Neural crest cell (in vitro differentiated cells): ENCODE data around the gene IRX2. TPM values are rescaled to one million over a fixed set of nuclear protein-coding genes. Genes with fewer than 3 reads are reported as not detected.
A peak's percentile ranks its signal among the peaks of the same experiment; 100 is the strongest.

Experiments
- DNase-seq: peaks from one replicate; pipeline ENCODE4 v3.0.0; 2021; ENCODE audit warnings: low read depth, mixed read lengths, low spot score
- H3K27ac Mint-ChIP-seq: one replicate; pipeline ENCODE4 v1.8.0; 2021; ENCODE audit warnings: mild to moderate bottlenecking, mixed read lengths; ENCODE audit not compliant: unreplicated experiment
- H3K27me3 Mint-ChIP-seq: 2 replicates; pipeline ENCODE4 v1.8.0; 2021; ENCODE audit warnings: low read depth, mild to moderate bottlenecking, mixed read lengths
- H3K36me3 Mint-ChIP-seq: 2 replicates; pipeline ENCODE4 v1.8.0; 2021; ENCODE audit warnings: low read depth, mild to moderate bottlenecking, mixed read lengths
- H3K4me1 Mint-ChIP-seq: 2 replicates; pipeline ENCODE4 v1.8.0; 2021; ENCODE audit warnings: mixed read lengths
- H3K4me3 Mint-ChIP-seq: one replicate; pipeline ENCODE4 v1.8.0; 2021; ENCODE audit warnings: mild to moderate bottlenecking, mixed read lengths
- H3K9me3 Mint-ChIP-seq: 2 replicates; pipeline ENCODE4 v1.8.0; 2021; ENCODE audit warnings: mixed read lengths
- total RNA-seq: library from RNA; stranded (reverse); gene quantifications from 2 replicates; pipeline ENCODE4 v1.2.1, GENCODE V29; 2021
- TF ChIP-seq, protein P1 (sequence below): fragments of 200-600 bp; sonication (generic); conservative IDR thresholded peaks from 2 replicates; pipeline ENCODE4 v1.5.0; 2021; ENCODE audit warnings: antibody characterized with exemption, mild to moderate bottlenecking

The IRX2 gene
- total RNA-seq, 1 donor from 2014 or later = 42.5 TPM

DNA sequence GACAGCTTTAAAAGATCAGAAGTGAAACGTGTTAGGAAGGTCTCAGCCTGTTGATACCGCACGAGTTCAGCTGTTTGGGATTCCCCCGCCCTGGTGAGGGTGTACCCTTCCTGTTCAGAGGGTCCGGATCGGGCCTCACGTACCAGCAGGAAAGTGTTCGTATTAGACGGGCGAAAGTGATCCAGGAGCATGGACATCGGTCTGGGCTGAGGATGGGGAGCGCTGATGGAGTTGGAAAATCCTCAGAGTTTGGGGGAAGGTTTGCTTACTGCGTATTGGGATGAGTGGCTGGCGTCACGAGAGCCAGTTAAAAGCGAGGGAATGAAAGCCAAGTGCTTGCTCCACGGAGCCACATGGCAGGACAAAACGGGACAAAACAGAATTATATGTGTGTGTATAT lies 47.4 kb downstream of the IRX2 start:
- DNase-seq = no peak
- H3K27ac Mint-ChIP-seq = no peak overlapping the region
- TF ChIP-seq, protein P1, sequence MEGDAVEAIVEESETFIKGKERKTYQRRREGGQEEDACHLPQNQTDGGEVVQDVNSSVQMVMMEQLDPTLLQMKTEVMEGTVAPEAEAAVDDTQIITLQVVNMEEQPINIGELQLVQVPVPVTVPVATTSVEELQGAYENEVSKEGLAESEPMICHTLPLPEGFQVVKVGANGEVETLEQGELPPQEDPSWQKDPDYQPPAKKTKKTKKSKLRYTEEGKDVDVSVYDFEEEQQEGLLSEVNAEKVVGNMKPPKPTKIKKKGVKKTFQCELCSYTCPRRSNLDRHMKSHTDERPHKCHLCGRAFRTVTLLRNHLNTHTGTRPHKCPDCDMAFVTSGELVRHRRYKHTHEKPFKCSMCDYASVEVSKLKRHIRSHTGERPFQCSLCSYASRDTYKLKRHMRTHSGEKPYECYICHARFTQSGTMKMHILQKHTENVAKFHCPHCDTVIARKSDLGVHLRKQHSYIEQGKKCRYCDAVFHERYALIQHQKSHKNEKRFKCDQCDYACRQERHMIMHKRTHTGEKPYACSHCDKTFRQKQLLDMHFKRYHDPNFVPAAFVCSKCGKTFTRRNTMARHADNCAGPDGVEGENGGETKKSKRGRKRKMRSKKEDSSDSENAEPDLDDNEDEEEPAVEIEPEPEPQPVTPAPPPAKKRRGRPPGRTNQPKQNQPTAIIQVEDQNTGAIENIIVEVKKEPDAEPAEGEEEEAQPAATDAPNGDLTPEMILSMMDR = no peak
- H3K9me3 Mint-ChIP-seq = no peaks in the 10 kb centered on the region
- H3K27me3 Mint-ChIP-seq = peaks cover 6% of the 10 kb centered on the region
- H3K4me3 Mint-ChIP-seq = no peak overlapping the region
- H3K4me1 Mint-ChIP-seq = no peaks in the 10 kb centered on the region
- no peaks in the 10 kb centered on the region for H3K36me3 Mint-ChIP-seq

DNA sequence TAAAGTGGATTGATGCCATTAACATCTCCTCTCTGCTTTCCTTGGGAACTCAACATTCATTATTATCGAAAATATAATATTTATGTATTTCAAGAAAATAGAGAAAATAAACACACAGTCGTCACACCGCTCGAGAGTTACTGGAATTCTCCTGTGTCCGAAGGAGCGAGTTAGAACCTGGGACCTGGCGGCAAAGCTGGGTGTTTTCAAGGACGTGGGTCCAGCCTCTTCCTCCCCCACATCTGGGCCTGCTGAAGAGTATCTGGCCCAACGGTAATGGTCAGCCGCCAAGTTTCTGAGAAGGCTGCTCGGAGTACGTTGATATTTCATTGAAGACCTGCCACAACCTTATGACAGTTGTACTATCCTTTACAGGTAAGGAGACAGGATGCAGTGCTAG lies 47.9 kb downstream of the IRX2 start:
- no peak overlapping the region for H3K27ac Mint-ChIP-seq
- TF ChIP-seq, protein P1 = no peak
- H3K36me3 Mint-ChIP-seq = no peaks in the 10 kb centered on the region
- no peak for DNase-seq
- H3K4me3 Mint-ChIP-seq = no peak overlapping the region
- H3K4me1 Mint-ChIP-seq = peaks cover 4% of the 10 kb centered on the region
- H3K27me3 Mint-ChIP-seq = peaks cover 6% of the 10 kb centered on the region
- no peaks in the 10 kb centered on the region for H3K9me3 Mint-ChIP-seq

DNA sequence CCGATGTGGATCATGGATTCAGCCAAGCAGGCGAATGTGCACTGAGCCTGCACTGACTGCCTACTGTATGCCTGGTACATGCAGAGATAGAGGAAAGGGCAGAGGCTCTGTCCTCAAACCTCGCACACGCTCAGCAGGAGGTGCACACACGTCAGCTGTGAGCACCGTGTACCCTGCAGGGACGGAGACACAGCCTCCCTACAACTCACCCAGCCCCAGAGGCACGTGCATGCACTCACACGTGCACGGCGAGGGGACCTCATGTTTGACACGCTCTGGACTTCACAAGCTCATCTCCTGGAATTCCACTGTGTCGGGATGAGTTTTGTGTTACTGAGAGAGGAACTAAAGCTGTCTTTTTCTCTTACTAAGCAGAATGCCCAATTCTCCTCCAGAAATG lies 48.4 kb downstream of the IRX2 start:
- no peak for DNase-seq
- Mint-ChIP-seq H3K27ac (no peak overlapping the region), H3K4me3 (no peak overlapping the region), H3K27me3 (peaks cover 6% of the 10 kb centered on the region), H3K4me1 (peaks cover 5% of the 10 kb centered on the region), H3K9me3 (no peaks in the 10 kb centered on the region), H3K36me3 (no peaks in the 10 kb centered on the region)
- TF ChIP-seq, protein P1 = no peak

DNA sequence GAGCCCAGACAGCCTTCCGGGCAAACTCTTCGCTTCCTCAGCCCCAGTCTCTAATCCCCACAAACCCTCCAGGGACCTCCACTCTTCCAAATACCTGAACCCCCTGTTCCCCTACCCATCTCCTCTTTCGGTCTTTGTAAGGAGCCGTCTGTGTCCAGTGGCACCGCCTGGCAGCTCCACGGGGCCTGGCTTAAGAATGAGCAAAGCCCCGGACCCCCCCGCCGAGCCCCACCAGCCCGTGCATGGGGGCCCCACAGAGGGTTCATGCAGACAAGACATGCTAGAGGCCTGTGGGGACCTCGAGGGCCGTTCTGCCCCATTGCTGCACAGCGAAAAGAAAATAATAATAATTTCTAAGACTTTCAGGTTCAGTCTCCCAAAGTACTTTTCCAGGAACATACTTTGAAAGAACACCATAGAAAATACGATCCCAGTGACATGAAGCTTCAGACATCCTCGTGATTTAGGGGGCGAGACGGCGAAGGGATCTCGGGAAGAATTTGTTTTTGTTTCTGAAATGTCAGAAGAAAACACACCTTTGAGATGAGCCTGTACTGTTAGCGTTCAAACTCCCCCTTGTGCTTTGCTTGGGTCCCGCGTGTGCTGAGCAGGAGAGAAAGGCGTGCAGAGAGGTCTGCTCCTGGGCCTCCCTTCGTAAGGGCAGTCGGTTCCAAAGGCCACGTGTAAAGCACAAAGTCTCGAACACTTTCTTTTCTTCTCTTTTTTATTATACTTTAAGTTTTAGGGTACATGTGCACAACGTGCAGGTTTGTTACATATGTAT lies 49.2 kb downstream of the IRX2 start:
- Mint-ChIP-seq H3K27me3 (peaks cover 6% of the 10 kb centered on the region), H3K9me3 (no peaks in the 10 kb centered on the region)
- TF ChIP-seq, protein P1 = no peak

DNA sequence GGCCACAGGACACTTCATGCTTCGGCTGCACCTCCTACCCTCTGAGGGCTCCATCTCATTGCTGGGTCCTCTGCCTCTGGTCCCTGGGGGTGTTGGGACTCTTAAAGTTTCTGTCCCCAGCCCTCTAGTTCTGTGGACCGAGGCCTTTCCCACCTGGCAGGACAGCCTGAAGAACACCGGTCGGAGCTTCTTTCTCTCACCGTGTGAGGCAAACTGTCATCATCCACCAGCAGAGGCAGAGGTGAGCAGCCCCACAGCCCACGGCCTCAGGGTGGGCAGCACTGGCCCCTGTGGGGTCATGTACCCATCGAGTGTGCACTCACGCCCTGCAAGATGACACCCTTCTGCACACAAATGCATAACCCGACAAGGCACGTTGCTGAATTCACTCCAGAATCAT lies 49.9 kb downstream of the IRX2 start:
- no peak overlapping the region for H3K27ac Mint-ChIP-seq
- no peaks in the 10 kb centered on the region for H3K9me3 Mint-ChIP-seq
- no peaks in the 10 kb centered on the region for H3K36me3 Mint-ChIP-seq
- peaks cover 5% of the 10 kb centered on the region for H3K4me1 Mint-ChIP-seq
- no peak for DNase-seq
- peaks cover 6% of the 10 kb centered on the region for H3K27me3 Mint-ChIP-seq
- no peak overlapping the region for H3K4me3 Mint-ChIP-seq
- TF ChIP-seq, protein P1 = peak; percentile 29

More for the DNA sequence above, 49.2 kb downstream of the IRX2 start:
- no peaks in the 10 kb centered on the region for H3K36me3 Mint-ChIP-seq
- no peak overlapping the region for H3K27ac Mint-ChIP-seq
- peaks cover 5% of the 10 kb centered on the region for H3K4me1 Mint-ChIP-seq
- no peak overlapping the region for H3K4me3 Mint-ChIP-seq
- DNase-seq = no peak
